HepG2 (cell line): ENCODE measurements around the gene TBC1D10B. TPM values are rescaled to one million over a fixed set of nuclear protein-coding genes. Genes with fewer than 3 reads are reported as not detected.
A peak's percentile ranks its signal among the peaks of the same experiment; 100 is the strongest.

ENCODE experiments used
- ATAC-seq: fragments of 200-7000 bp; cut with Tn5 transposase; 3 replicates; pipeline ENCODE4 v1.9.1; 2020; ENCODE audit warnings: mild to moderate bottlenecking, moderate library complexity
- BruUV-seq: library from RNA; stranded (reverse); fragments of 400-500 nt; replicated peaks from 2 replicates; lab custom pipeline; 2021; lab: Mats Ljungman, UMichigan
- CTCF ChIA-PET: fragments of 300-600 bp; formaldehyde crosslinking; extraction: SDS; loops from one replicate; lab custom pipeline; 2021; ENCODE audit warnings: low total read pairs, inconsistent platforms, low intra/inter-chr PET ratio; lab: Yijun Ruan, JAX
- POLR2A ChIA-PET: fragments of 350-600 bp; sonication (Branson Sonifier 250); formaldehyde crosslinking; loops from one replicate; lab custom pipeline; 2020; ENCODE audit warnings: antibody characterized with exemption, inconsistent platforms; lab: Yijun Ruan, JAX
- DNase-seq: peaks from one replicate; pipeline ENCODE4 v3.0.0-alpha.2; 2015; ENCODE audit warnings: low spot score
- FAIRE-seq: peaks from 3 replicates; lab custom pipeline; 2011; peaks lifted over from hg19 to GRCh38; lab: Jason Lieb, UNC
- H2AFZ ChIP-seq: one replicate; pipeline ENCODE4 v1.6.1; 2011; ENCODE audit warnings: low read length, inconsistent platforms
- H3K27ac ChIP-seq: fragments of 300-600 bp; 3 replicates; pipeline ENCODE4 v1.8.0; 2011; ENCODE audit warnings: mixed run types, mild to moderate bottlenecking, mixed read lengths, low read length, inconsistent platforms; ENCODE audit not compliant: insufficient read depth; ENCODE audit errors: extremely low read length
- H3K27me3 ChIP-seq, 2 experiments: fragments of 200-600 bp in 1 of 2; 2 replicates in 1 of 2; 3 replicates in 1 of 2; pipeline versions ENCODE4 v1.6.0 to v1.8.0; 2011; ENCODE audit warnings: low read length in 2 of 2, mild to moderate bottlenecking in 2 of 2, moderate library complexity in 2 of 2, inconsistent platforms in 1 of 2; ENCODE audit not compliant: insufficient read depth in 2 of 2, control insufficient read depth in 1 of 2
- H3K36me3 ChIP-seq, 2 experiments: fragments of 200-600 bp in 1 of 2; replicated peaks in 1 of 2; 2 replicates in 1 of 2; 3 replicates in 1 of 2; pipeline versions ENCODE4 v1.5.1 to v1.8.0; 2011; ENCODE audit warnings: low read length in 2 of 2, inconsistent platforms in 1 of 2; ENCODE audit not compliant: insufficient read depth in 2 of 2, control insufficient read depth in 1 of 2
- H3K4me1 ChIP-seq: 2 replicates; pipeline ENCODE4 v1.5.1; 2012; ENCODE audit warnings: low read length, inconsistent platforms; ENCODE audit not compliant: insufficient read depth
- H3K4me2 ChIP-seq: 2 replicates; pipeline ENCODE4 v1.6.0; 2011; ENCODE audit warnings: low read depth, low read length, inconsistent platforms
- H3K4me3 ChIP-seq, 3 experiments: fragments of 200-600 bp in 1 of 3; sonication (generic), shearing (Covaris generic) in 1 of 3; replicated peaks in 1 of 3; 2 replicates each; pipeline ENCODE4 v1.5.1; 2011 to 2016; ENCODE audit warnings: low read length in 3 of 3, inconsistent platforms in 2 of 3, low read depth in 2 of 3, mild to moderate bottlenecking in 2 of 3, control low read depth in 1 of 3, mixed read lengths in 1 of 3; ENCODE audit not compliant: insufficient read depth in 1 of 3
- H3K79me2 ChIP-seq: one replicate; pipeline ENCODE4 v1.6.1; 2011; ENCODE audit warnings: low read length, inconsistent platforms; ENCODE audit not compliant: insufficient read depth
- H3K9ac ChIP-seq: 2 replicates; pipeline ENCODE4 v1.6.0; 2011; ENCODE audit warnings: mild to moderate bottlenecking, low read depth, low read length, inconsistent platforms; ENCODE audit not compliant: insufficient read depth
- H3K9me3 ChIP-seq: 2 replicates; pipeline ENCODE4 v1.5.1; 2012; ENCODE audit warnings: mild to moderate bottlenecking, low read length
- H4K20me1 ChIP-seq: 2 replicates; pipeline ENCODE4 v1.6.0; 2011; ENCODE audit warnings: inconsistent platforms, mild to moderate bottlenecking, low read length, moderate library complexity; ENCODE audit not compliant: insufficient read depth
- AGO1 ChIP-seq: fragments of 200-400 bp; formaldehyde crosslinking; IDR thresholded peaks from 2 replicates; pipeline ENCODE4 v1.6.1; 2017; ENCODE audit warnings: mild to moderate bottlenecking, low read depth, low read length, moderate library complexity; ENCODE audit not compliant: poor library complexity, severe bottlenecking
- AGO2 ChIP-seq: fragments of 200-400 bp; formaldehyde crosslinking; optimal IDR thresholded peaks from 2 replicates; pipeline ENCODE3; 2017; ENCODE audit warnings: mild to moderate bottlenecking, low read depth, low read length, moderate library complexity
- AKAP8 ChIP-seq: sonication (generic); formaldehyde crosslinking; IDR thresholded peaks from 2 replicates; pipeline ENCODE4 v1.5.1; 2020; ENCODE audit warnings: mild to moderate bottlenecking, missing genetic modification reagents
- HIVEP1 ChIP-seq: sonication (generic); formaldehyde crosslinking; IDR thresholded peaks from 2 replicates; pipeline ENCODE4 v1.4.0; 2020; ENCODE audit warnings: mild to moderate bottlenecking, missing genetic modification reagents
- POLR2G ChIP-seq: fragments of 200-400 bp; formaldehyde crosslinking; IDR thresholded peaks from 2 replicates; pipeline ENCODE4 v1.6.1; 2018; ENCODE audit warnings: mild to moderate bottlenecking, low read depth, low read length, moderate library complexity
- RAD21 ChIP-seq: fragments of 450-650 bp; formaldehyde crosslinking; IDR thresholded peaks from 2 replicates; pipeline ENCODE4 v1.5.0; 2020; ENCODE audit warnings: mild to moderate bottlenecking
- RBFOX2 ChIP-seq: fragments of 200-400 bp; formaldehyde crosslinking; IDR thresholded peaks from 2 replicates; pipeline ENCODE4 v1.6.1; 2017; ENCODE audit warnings: low read depth, mild to moderate bottlenecking, low read length
- ZNF136 ChIP-seq: sonication (generic); formaldehyde crosslinking; IDR thresholded peaks from 2 replicates; pipeline ENCODE4 v1.8.1; 2022; ENCODE audit warnings: low read depth, mild to moderate bottlenecking, moderate library complexity, missing genetic modification reagents
- ZNF230 ChIP-seq: sonication (generic); formaldehyde crosslinking; IDR thresholded peaks from 2 replicates; pipeline ENCODE4 v1.4.0; 2020; ENCODE audit warnings: mild to moderate bottlenecking, missing genetic modification reagents
- ZNF687 ChIP-seq: sonication (generic); formaldehyde crosslinking; IDR thresholded peaks from 2 replicates; pipeline ENCODE4 v1.5.1; 2020; ENCODE audit warnings: mild to moderate bottlenecking, missing genetic modification reagents, moderate library complexity
- ZNF776 ChIP-seq: sonication (generic); formaldehyde crosslinking; IDR thresholded peaks from 2 replicates; pipeline ENCODE4 v1.4.0; 2020; ENCODE audit warnings: mild to moderate bottlenecking, missing genetic modification reagents
- WGBS: methylation state at CpG from one replicate; pipeline ENCODE4 v1.1.6; 2017; ENCODE audit warnings: low lambda C conversion rate; 5-methylcytosine and 5-hydroxymethylcytosine counted together
- in situ Hi-C: cut with HindIII; loops from 2 replicates; pipeline ENCODE4 v1.10.0; 2017; ENCODE audit warnings: low pct_unique_long_range_greater_than_20kb; ENCODE audit not compliant: extremely low pct_ligation_motif_present
- intact Hi-C: fragments of 100-400 bp; cut with micrococcal nuclease; formaldehyde crosslinking; loops from one replicate; pipeline ENCODE4 v1.10.0; 2022; ENCODE audit not compliant: unreplicated experiment
- polyA plus RNA-seq, 8 experiments: library from polyadenylated mRNA; depleted of rRNA in 3 of 8; stranded (reverse) in 7 of 8; unstranded in 1 of 8; fragments of >200 nt; fragmentation: Illumina TruSeq in 4 of 8; extraction: Trizol in 4 of 8; gene quantifications; 2 replicates each; pipeline versions ENCODE4 v1.2.1 to v1.2.3, GENCODE V29; 2011 to 2016; ENCODE audit warnings: low read depth in 4 of 8, missing spikeins in 1 of 8, mixed read lengths in 1 of 8; ENCODE audit not compliant: insufficient read depth in 1 of 8
- total RNA-seq, 5 experiments: library from RNA; depleted of rRNA; stranded (reverse); fragments of >200 nt; fragmentation: Illumina TruSeq; extraction: Trizol; gene quantifications; 2 replicates each; pipeline ENCODE4 v1.2.3, GENCODE V29; 2016; ENCODE audit warnings: low read depth in 1 of 5
- TF ChIP-seq, protein P1 (sequence below): sonication (generic); formaldehyde crosslinking; IDR thresholded peaks from 2 replicates; pipeline ENCODE4 v1.4.0; 2020; ENCODE audit warnings: mild to moderate bottlenecking, low read depth, missing genetic modification reagents

Gene TBC1D10B
- total and polyA plus RNA-seq, 2 of the 13 experiments (the other 11 are each of a cell fraction or from before 2014, with no cell fraction given), result 15.7 to 24.8 TPM

GRCh38 chr16:30357715-30358576, 12.3 kb downstream of the TBC1D10B start:
- no TSS peak for BruUV-seq
- FAIRE-seq, result no peak
- no peak overlapping the region; the same call in 1 of the 2 replicates for H3K9ac ChIP-seq
- peaks cover 43% of the 10 kb centered on the region for H3K4me1 ChIP-seq
- TF ChIP-seq AKAP8 (CRISPR knock-in tag) (0 out of 2 replicates have a peak, but pooled peaks have one; percentile 3), ZNF776 (CRISPR knock-in tag) (0 out of 2 replicates have a peak, but pooled peaks have one; percentile 24), ZNF230 (no peak), RBFOX2 (peak; percentile 55), RAD21 (peak; percentile 8; the same call in 1 of the 2 replicates), AGO2 (peak; percentile 63), ZNF687 (CRISPR knock-in tag) (peak; percentile 29; the same call in 1 of the 2 replicates), ZNF136 (no peak), AGO1 (peak; percentile 83), POLR2G (peak; percentile 12; the same call in 1 of the 2 replicates), HIVEP1 (CRISPR knock-in tag) (peak; percentile 38; the same call in 1 of the 2 replicates)
- TF ChIP-seq, protein P1, sequence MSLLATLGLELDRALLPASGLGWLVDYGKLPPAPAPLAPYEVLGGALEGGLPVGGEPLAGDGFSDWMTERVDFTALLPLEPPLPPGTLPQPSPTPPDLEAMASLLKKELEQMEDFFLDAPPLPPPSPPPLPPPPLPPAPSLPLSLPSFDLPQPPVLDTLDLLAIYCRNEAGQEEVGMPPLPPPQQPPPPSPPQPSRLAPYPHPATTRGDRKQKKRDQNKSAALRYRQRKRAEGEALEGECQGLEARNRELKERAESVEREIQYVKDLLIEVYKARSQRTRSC (CRISPR knock-in tag), result no peak
- H3K9me3 ChIP-seq, result no peaks in the 10 kb centered on the region
- no peak for DNase-seq
- intact Hi-C loops (no loop called here), in situ Hi-C loops (loop anchor here (10.0 kb wide), 1 partner anchor 257 kb away; the partner anchor contains the start of gene ZNF689)
- H4K20me1 ChIP-seq, result no peaks in the 10 kb centered on the region
- ChIA-PET CTCF (no interaction called here), POLR2A (interaction anchor here (1.7 to 6.7 kb wide), 2 partner anchors 12 to 52 kb away, joined by 4 to 94 read pairs; partner anchors contain the start of gene TBC1D10B)
- H3K36me3 ChIP-seq, result peaks cover 12 to 40% of the 10 kb centered on the region in 2 experiments
- H3K27ac ChIP-seq, result peak overlapping the region; percentile 5
- 92% methylated on average over 37 of the region's 37 CpGs for WGBS
- no peaks in the 10 kb centered on the region; a peak in 1 of 5 replicates for H3K27me3 ChIP-seq
- no peak overlapping the region for H3K4me3 ChIP-seq
- 0 out of 2 replicates have a peak overlapping the region, but pooled peaks have one; percentile 95 for H3K4me2 ChIP-seq
- ATAC-seq, result no peak
- H3K79me2 ChIP-seq, result peaks cover 26% of the 10 kb centered on the region
- no peak overlapping the region for H2AFZ ChIP-seq
